Lower lobe of right lung (tissue), 2 donors: ENCODE results near the gene USP30. TPM values are rescaled to one million over a fixed set of nuclear protein-coding genes. Genes with fewer than 3 reads are reported as not detected.

Source experiments
- ATAC-seq, 2 donors: fragments of 200-7000 bp; cut with Tn5 transposase; one replicate each; pipeline ENCODE4 v1.9.1; 2020 to 2022; ENCODE audit warnings: mild to moderate bottlenecking in 2 of 2, moderate library complexity in 2 of 2
- DNase-seq: peaks from one replicate; pipeline ENCODE4 v3.0.0-alpha.2; 2020
- H3K27ac ChIP-seq: fragments of 200-600 bp; one replicate; pipeline ENCODE4 v1.8.0; 2022
- H3K27me3 ChIP-seq: fragments of 200-600 bp; one replicate; pipeline ENCODE4 v1.8.0; 2022; ENCODE audit warnings: low read depth
- H3K36me3 ChIP-seq: fragments of 200-600 bp; one replicate; pipeline ENCODE4 v1.8.0; 2022; ENCODE audit warnings: mild to moderate bottlenecking
- H3K4me1 ChIP-seq: fragments of 200-600 bp; one replicate; pipeline ENCODE4 v1.8.0; 2022
- H3K4me3 ChIP-seq: fragments of 200-600 bp; one replicate; pipeline ENCODE4 v1.8.0; 2022; ENCODE audit warnings: mild to moderate bottlenecking
- H3K9me3 ChIP-seq: fragments of 200-600 bp; one replicate; pipeline ENCODE4 v1.8.0; 2022
- intact Hi-C: fragments of 100-400 bp; cut with DNase I; formaldehyde crosslinking; loops from one replicate; pipeline ENCODE4 v1.11.0; 2022
- total RNA-seq: library from RNA; stranded (reverse); fragmentation: NEBNext Ultra II Directional; extraction: Animal tissue kit (Norgen Biotek cat#: 25700); gene quantifications from one replicate; pipeline ENCODE4 v1.2.1, GENCODE V29; 2021
- TF ChIP-seq, protein P1 (sequence below): fragments of 200-600 bp; IDR thresholded peaks from one replicate; pipeline ENCODE4 v1.8.0; 2022; ENCODE audit warnings: antibody characterized with exemption, mild to moderate bottlenecking
- donor health status: DM: no; HTN: yes; CAD: no; lungs with severe emphysema.

USP30 gene
- total RNA-seq, 1 donor from 2014 or later = 13.9 TPM

DNA sequence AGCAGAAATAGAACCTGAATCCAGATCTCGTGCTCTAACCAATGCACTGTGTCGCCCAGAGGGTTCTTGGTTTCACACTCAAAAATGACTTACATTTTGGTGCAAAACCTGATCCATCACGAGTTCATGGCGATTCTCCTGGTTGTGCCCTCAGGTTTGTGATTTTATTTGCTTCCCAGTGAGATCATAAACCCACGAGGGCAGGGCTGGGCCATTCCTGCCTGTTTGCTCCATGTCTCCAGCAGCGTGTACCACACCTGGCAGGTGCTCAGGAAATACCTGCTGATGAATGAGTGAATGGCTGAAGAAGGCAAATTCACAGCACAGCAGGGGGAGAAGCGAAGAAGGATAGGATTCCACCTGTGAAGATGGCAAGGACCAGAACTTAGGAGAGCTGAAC lies 73.4 kb downstream of the USP30 start:
- ATAC-seq (no peak), DNase-seq (no peak)
- Histone ChIP-seq H3K27me3 (no peaks in the 10 kb centered on the region), H3K4me3 (no peak overlapping the region), H3K4me1 (no peaks in the 10 kb centered on the region), H3K27ac (no peak overlapping the region), H3K9me3 (no peaks in the 10 kb centered on the region), H3K36me3 (no peaks in the 10 kb centered on the region)
- intact Hi-C loops = no loop called here
- TF ChIP-seq, protein P1, sequence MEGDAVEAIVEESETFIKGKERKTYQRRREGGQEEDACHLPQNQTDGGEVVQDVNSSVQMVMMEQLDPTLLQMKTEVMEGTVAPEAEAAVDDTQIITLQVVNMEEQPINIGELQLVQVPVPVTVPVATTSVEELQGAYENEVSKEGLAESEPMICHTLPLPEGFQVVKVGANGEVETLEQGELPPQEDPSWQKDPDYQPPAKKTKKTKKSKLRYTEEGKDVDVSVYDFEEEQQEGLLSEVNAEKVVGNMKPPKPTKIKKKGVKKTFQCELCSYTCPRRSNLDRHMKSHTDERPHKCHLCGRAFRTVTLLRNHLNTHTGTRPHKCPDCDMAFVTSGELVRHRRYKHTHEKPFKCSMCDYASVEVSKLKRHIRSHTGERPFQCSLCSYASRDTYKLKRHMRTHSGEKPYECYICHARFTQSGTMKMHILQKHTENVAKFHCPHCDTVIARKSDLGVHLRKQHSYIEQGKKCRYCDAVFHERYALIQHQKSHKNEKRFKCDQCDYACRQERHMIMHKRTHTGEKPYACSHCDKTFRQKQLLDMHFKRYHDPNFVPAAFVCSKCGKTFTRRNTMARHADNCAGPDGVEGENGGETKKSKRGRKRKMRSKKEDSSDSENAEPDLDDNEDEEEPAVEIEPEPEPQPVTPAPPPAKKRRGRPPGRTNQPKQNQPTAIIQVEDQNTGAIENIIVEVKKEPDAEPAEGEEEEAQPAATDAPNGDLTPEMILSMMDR = no peak

DNA sequence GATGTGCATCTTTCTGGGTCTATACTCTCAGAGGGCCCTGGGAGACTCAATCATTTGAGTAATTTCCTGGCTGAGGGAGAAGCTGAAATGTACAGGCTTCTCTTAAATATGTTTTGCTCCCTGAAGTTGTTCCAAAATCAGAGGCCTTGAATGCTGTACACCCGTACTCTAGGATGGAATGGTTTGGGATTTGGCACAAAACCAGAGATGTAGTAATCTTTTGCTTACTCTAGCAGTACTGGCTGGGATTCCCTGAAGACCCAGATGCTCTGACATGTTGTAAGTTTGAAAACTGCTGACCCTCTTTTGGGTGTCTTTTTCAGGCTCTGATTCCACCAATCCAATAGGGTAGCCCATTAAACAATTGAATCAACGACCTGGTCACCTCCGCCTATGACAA lies 74.4 kb downstream of the USP30 start:
- Histone ChIP-seq H3K4me3 (no peak overlapping the region), H3K36me3 (no peaks in the 10 kb centered on the region), H3K27ac (no peak overlapping the region), H3K9me3 (no peaks in the 10 kb centered on the region), H3K27me3 (no peaks in the 10 kb centered on the region), H3K4me1 (no peaks in the 10 kb centered on the region)
- intact Hi-C loops = no loop called here
- DNase-seq (no peak), ATAC-seq (no peak)
- TF ChIP-seq, protein P1 = no peak

DNA sequence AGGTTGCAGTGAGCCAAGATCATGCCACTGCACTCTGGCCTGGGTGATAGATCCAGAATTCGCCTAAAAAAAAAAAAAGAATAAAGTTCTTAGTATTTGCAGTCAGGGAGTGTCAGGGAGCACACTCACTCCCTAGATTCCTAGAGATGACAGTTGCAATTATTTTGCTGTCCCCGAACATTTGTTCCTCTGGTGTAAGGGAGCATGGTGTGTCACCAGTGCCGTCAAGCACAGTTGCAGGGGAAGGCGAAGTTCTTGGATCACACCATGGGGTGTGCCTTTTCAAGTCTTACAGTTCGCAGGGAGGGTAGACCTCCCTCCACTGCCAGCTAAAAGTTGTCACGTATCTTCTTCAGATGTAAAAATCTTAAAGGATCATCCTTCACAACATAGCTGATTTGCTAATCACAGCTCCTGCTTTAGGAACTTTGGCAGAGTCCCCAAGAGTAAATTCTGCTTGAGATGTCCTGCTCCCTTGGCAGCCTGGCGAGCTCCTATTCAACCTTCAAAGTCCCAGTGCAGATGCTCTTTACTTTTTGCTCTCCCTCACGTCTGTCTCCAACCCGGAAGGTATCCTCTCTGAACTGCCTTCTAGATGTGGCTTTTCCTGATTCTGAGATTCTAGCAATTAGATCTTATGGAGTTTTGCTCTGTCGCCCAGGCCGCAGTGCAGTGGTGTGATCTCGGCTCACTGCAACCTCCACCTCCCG lies 75.3 kb downstream of the USP30 start:
- TF ChIP-seq, protein P1 = no peak
- H3K27me3 ChIP-seq = no peaks in the 10 kb centered on the region
- no peak for ATAC-seq
- H3K4me3 ChIP-seq = no peak overlapping the region
- DNase-seq = no peak
- H3K9me3 ChIP-seq = no peaks in the 10 kb centered on the region
- H3K4me1 ChIP-seq = no peaks in the 10 kb centered on the region
- H3K36me3 ChIP-seq = no peaks in the 10 kb centered on the region
- H3K27ac ChIP-seq = no peak overlapping the region
- intact Hi-C loops = no loop called here

DNA sequence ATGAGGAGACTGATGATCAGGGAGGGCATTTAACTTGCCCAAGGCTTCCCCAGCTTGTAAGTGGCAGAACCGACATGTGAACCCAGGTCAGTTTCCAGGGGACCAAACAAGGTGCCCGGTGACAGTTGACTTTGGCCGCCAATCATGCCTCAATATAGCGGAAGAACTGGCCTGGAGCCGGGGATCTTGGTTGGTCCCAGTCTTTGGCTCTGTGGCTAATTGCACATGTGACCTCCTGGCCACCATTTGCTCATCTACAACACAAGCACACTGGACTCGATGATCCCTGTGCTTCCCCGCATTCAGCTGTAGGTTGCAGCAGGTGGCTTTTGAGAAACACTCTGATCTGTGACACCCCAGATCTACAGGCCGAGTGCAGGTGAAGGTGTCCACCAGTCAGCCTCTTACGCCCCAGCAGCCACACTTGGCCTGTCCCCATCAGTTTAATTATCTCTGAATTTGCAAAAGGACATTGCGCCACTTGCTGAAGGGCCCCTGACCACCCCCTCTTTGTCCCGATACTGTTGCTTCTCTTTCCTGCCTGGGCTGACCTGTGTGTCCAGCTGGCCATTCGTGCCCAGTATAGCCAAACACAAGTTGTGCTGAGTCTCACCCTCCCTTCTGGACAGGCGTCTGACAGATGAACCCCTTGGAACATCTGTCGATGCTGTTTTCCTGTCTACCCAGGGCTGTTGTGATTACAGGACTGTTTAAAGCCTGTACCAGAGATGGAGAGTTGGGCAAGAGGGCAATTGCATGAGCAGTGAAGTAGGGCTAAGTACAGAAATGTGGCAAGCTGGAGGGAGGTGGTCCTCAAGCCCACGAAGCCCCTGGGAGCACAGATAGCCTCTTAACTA lies 78.1 kb downstream of the USP30 start:
- Histone ChIP-seq H3K4me1 (peaks cover 10% of the 10 kb centered on the region), H3K4me3 (no peak overlapping the region), H3K27ac (no peak overlapping the region), H3K36me3 (no peaks in the 10 kb centered on the region), H3K27me3 (no peaks in the 10 kb centered on the region), H3K9me3 (no peaks in the 10 kb centered on the region)
- ATAC-seq = no peak
- TF ChIP-seq, protein P1 = no peak
- intact Hi-C loops = no loop called here
- no peak for DNase-seq

DNA sequence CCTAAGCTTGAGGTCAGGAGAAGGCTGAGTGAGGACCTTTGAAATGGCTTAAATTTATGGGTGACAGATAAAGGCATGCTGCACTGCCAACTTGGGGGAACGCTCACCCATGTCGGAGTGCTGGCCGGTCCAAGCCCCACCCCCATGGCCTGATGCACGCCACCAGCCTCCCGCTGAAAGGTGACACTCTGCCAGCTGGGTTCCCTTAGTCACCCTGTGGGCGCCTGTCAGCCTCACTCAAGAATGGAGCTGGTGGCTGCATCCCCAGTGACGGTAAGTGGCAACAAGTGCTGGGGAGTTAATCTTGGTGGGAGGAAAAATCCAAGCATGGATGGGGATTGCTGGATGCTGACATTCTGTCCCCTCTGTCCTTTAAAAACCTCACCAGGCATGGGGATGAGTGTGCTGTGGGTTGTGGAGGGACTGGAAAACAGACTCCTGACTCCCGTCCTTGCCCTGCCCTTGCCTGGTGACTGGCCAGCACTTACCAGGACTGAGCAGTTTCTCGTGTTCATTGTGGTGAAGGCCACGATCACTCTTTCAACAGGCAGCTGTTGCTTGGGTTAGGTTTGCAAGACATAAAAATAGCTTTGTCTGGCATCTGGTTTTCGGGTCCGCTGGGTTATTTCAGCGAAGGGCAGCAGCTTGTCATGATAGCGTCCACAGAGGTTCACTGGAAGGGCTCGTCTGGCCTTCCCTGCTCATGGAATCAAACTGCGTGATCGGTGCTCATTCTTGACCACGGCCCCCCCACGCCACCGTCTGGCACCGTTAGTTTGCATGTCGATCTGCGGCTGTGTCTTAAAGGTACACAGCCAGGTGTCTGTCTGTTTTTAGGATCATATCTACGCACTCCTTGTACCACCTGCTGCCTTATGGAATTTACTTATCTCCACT lies 79.0 kb downstream of the USP30 start:
- DNase-seq = no peak
- peak; percentile 37 to 40 for ATAC-seq
- TF ChIP-seq, protein P1 = no peak
- Histone ChIP-seq H3K4me3 (no peak overlapping the region), H3K9me3 (no peaks in the 10 kb centered on the region), H3K27me3 (no peaks in the 10 kb centered on the region), H3K27ac (no peak overlapping the region), H3K36me3 (no peaks in the 10 kb centered on the region), H3K4me1 (peaks cover 10% of the 10 kb centered on the region)
- intact Hi-C loops = no loop called here
